DND-41 (cell line): Measurements from ENCODE around the gene XAB2.
A peak's percentile ranks its signal among the peaks of the same experiment; 100 is the strongest.

Experiments
- ATAC-seq: fragments of 200-7000 bp; cut with Tn5 transposase; 3 replicates; pipeline ENCODE4 v1.9.1; 2021; ENCODE audit warnings: low read depth; ENCODE audit not compliant: insufficient read depth
- DNase-seq: peaks from one replicate; pipeline ENCODE4 v3.0.0-alpha.2; 2020
- H2AFZ ChIP-seq: 2 replicates; pipeline ENCODE4 v1.6.0; 2012; ENCODE audit warnings: low read depth, low read length
- H3K27ac ChIP-seq: 2 replicates; pipeline ENCODE4 v1.5.1; 2012; ENCODE audit warnings: low read length, inconsistent platforms
- H3K27me3 ChIP-seq: fragments of 200-600 bp; sonication (generic); 2 replicates; pipeline ENCODE4 v1.6.0; 2012; ENCODE audit warnings: low read length, mild to moderate bottlenecking, inconsistent platforms; ENCODE audit not compliant: insufficient read depth, poor library complexity
- H3K36me3 ChIP-seq: 2 replicates; pipeline ENCODE4 v1.5.1; 2012; ENCODE audit warnings: low read length, inconsistent platforms; ENCODE audit not compliant: insufficient read depth
- H3K4me1 ChIP-seq: 2 replicates; pipeline ENCODE4 v1.5.1; 2012; ENCODE audit warnings: mild to moderate bottlenecking, low read length; ENCODE audit not compliant: insufficient read depth
- H3K4me2 ChIP-seq: 2 replicates; pipeline ENCODE4 v1.6.0; 2012; ENCODE audit warnings: mild to moderate bottlenecking, moderate library complexity, low read length, inconsistent platforms; ENCODE audit not compliant: insufficient read depth
- H3K4me3 ChIP-seq, 2 experiments: fragments of 200-600 bp in 1 of 2; shearing (Covaris generic) in 1 of 2; 2 replicates each; pipeline ENCODE4 v1.5.1; 2012 to 2016; ENCODE audit warnings: inconsistent platforms in 2 of 2, low read length in 2 of 2, mild to moderate bottlenecking in 2 of 2, low read depth in 1 of 2, moderate library complexity in 1 of 2
- H3K79me2 ChIP-seq: 2 replicates; pipeline ENCODE4 v1.6.0; 2012; ENCODE audit warnings: low read length, inconsistent platforms; ENCODE audit not compliant: insufficient read depth
- H3K9ac ChIP-seq: 2 replicates; pipeline ENCODE4 v1.6.0; 2012; ENCODE audit warnings: low read depth, mild to moderate bottlenecking, inconsistent platforms, low read length, moderate library complexity
- H3K9me3 ChIP-seq: 2 replicates; pipeline ENCODE4 v1.5.1; 2012; ENCODE audit warnings: low read length, moderate library complexity, mild to moderate bottlenecking, inconsistent platforms; ENCODE audit not compliant: insufficient read depth, severe bottlenecking
- H4K20me1 ChIP-seq: 2 replicates; pipeline ENCODE4 v1.6.0; 2012; ENCODE audit warnings: low read length; ENCODE audit not compliant: insufficient read depth
- EZH2 ChIP-seq: IDR thresholded peaks from 3 replicates; pipeline ENCODE4 v1.6.1; 2012; ENCODE audit warnings: borderline replicate concordance, low read depth, mild to moderate bottlenecking, moderate library complexity, low read length, inconsistent platforms; ENCODE audit not compliant: severe bottlenecking
- TF ChIP-seq, protein P1 (sequence below): IDR thresholded peaks from 2 replicates; pipeline ENCODE4 v1.5.1; 2012; ENCODE audit warnings: borderline replicate concordance, low read length, moderate library complexity, mild to moderate bottlenecking; ENCODE audit not compliant: poor library complexity, severe bottlenecking; ENCODE audit errors: extremely low read depth

The XAB2 gene

GRCh38 chr19:7633698-7634097 lies 4.4 kb upstream of the XAB2 start, which contains the start of gene PCP2:
Gene PCP2, minus strand, starts transcription at chr19:7633719. Its CDS starts 262 bp downstream, at chr19:7633457.
- H3K27me3 ChIP-seq = no peaks in the 10 kb centered on the region
- peaks cover 20% of the 10 kb centered on the region for H3K4me1 ChIP-seq
- H3K36me3 ChIP-seq = peaks cover 12% of the 10 kb centered on the region; the same call in 1 of the 2 replicates
- no peak within 1 kb of the TSS for H3K9ac ChIP-seq
- no peak within 1 kb of the TSS for H3K4me3 ChIP-seq
- H2AFZ ChIP-seq = no peak within 1 kb of the TSS
- no peak within 1 kb of the TSS for H3K4me2 ChIP-seq
- peaks cover 31% of the 10 kb centered on the region for H3K79me2 ChIP-seq
- no peak for DNase-seq
- no peak for TF ChIP-seq EZH2
- TF ChIP-seq, protein P1, sequence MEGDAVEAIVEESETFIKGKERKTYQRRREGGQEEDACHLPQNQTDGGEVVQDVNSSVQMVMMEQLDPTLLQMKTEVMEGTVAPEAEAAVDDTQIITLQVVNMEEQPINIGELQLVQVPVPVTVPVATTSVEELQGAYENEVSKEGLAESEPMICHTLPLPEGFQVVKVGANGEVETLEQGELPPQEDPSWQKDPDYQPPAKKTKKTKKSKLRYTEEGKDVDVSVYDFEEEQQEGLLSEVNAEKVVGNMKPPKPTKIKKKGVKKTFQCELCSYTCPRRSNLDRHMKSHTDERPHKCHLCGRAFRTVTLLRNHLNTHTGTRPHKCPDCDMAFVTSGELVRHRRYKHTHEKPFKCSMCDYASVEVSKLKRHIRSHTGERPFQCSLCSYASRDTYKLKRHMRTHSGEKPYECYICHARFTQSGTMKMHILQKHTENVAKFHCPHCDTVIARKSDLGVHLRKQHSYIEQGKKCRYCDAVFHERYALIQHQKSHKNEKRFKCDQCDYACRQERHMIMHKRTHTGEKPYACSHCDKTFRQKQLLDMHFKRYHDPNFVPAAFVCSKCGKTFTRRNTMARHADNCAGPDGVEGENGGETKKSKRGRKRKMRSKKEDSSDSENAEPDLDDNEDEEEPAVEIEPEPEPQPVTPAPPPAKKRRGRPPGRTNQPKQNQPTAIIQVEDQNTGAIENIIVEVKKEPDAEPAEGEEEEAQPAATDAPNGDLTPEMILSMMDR = no peak
- ATAC-seq = no peak
- peaks cover 18% of the 10 kb centered on the region; the same call in 1 of the 2 replicates for H4K20me1 ChIP-seq
- H3K9me3 ChIP-seq = no peaks in the 10 kb centered on the region
- H3K27ac ChIP-seq = no peak within 1 kb of the TSS

GRCh38 chr19:7632340-7633203 lies 3.2 kb upstream of the XAB2 start:
- H3K27me3 ChIP-seq = no peaks in the 10 kb centered on the region
- DNase-seq (no peak), ATAC-seq (no peak)
- no peak overlapping the region for H2AFZ ChIP-seq
- peaks cover 42% of the 10 kb centered on the region for H3K79me2 ChIP-seq
- H4K20me1 ChIP-seq = peaks cover 29% of the 10 kb centered on the region
- peaks cover 17% of the 10 kb centered on the region; the same call in 1 of the 2 replicates for H3K36me3 ChIP-seq
- no peak overlapping the region for H3K4me2 ChIP-seq
- TF ChIP-seq EZH2 = no peak
- TF ChIP-seq, protein P1 = no peak
- H3K27ac ChIP-seq = no peak overlapping the region
- H3K4me1 ChIP-seq = peaks cover 31% of the 10 kb centered on the region
- H3K9me3 ChIP-seq = no peaks in the 10 kb centered on the region
- H3K9ac ChIP-seq = no peak overlapping the region
- H3K4me3 ChIP-seq = no peak overlapping the region

DNA sequence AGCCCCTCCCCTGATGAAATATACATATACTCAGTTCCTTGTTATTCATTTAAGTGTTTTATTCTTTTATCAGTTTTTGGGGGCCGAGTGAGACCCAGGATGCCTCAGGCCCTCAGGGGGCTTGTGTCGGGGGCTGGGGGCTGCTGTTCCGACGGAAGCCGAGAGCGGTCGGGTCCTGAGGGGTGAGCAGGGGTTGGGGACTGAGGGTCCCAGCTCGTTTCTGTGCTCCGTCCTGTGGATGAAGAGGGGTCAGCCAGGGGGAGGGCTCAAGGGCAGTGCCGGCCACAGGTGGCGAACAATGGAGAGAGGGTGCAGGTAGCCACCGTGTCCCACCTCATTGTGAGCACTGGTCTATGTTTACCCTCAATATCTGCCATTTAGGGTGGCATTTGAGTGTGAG lies 2.2 kb upstream of the XAB2 start:
- peaks cover 39% of the 10 kb centered on the region for H3K4me1 ChIP-seq
- DNase-seq (no peak), ATAC-seq (no peak)
- no peak overlapping the region for H3K4me3 ChIP-seq
- no peak overlapping the region for H3K27ac ChIP-seq
- no peaks in the 10 kb centered on the region for H3K9me3 ChIP-seq
- H3K36me3 ChIP-seq = peaks cover 26% of the 10 kb centered on the region
- H2AFZ ChIP-seq = no peak overlapping the region
- peak overlapping the region; percentile 23 for H3K4me2 ChIP-seq
- H3K79me2 ChIP-seq = peaks cover 52% of the 10 kb centered on the region
- H3K9ac ChIP-seq = no peak overlapping the region
- no peak for TF ChIP-seq EZH2
- TF ChIP-seq, protein P1 = no peak
- H4K20me1 ChIP-seq = peaks cover 37% of the 10 kb centered on the region
- H3K27me3 ChIP-seq = no peaks in the 10 kb centered on the region
